NCI-H1105 (cell line): ENCODE measurements around the gene MDM1.

Source experiments
- DNase-seq: peaks from one replicate; lab custom pipeline; 2025; lab: John Stamatoyannopoulos, UW

The MDM1 gene

GRCh38 chr12:68271346-68271745 is 60.8 kb downstream of the MDM1 start:
- DNase-seq = no peak

- no peak for DNase-seq
Measured at GRCh38 chr12:68270358-68270757, 61.8 kb downstream of the MDM1 start.

- DNase-seq = no peak
Measured at GRCh38 chr12:68269779-68270178, 62.4 kb downstream of the MDM1 start.

DNA sequence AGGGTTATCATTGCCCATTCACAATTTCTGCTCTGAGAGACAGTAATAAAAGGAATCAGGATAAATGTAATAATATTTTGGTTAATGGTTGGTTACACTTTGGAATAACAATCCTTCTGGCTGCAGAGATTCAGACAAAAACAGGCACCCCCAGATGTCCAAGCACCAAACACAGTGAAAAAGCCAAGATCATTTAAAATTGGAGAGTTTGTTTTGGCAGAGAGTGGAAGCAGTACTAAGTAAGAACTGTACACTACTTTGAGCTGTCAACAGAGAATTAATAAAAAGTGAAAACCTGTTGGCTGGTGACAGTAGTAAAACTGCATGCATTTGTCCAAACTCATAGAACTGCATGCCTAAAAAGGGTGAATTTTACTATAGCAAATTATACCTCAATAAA is 63.2 kb downstream of the MDM1 start:
- DNase-seq = no peak

DNA sequence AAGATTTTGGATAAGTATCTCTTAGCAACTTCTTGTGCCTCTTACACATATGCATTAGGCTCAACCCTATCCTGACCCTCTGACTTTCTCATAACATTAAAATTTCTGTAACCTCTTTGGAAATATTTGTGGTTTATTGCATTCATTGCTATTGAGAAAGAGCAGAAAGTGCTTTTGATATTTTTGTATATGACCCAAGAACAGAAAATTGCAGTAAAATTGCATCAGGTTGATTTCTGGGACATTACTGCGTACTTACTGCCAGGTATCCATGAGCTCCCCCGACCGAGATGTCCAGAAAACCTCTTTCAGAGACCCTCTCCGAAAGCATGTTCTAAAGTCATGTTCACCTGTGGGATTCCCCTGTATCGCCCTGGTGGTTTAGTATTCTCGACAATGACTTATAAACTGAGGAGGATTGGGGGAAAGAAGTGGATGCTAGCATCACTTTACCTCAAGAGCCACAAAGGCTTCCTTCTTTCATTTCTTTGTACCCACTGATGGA is 64.2 kb downstream of the MDM1 start:
- no peak for DNase-seq

DNA sequence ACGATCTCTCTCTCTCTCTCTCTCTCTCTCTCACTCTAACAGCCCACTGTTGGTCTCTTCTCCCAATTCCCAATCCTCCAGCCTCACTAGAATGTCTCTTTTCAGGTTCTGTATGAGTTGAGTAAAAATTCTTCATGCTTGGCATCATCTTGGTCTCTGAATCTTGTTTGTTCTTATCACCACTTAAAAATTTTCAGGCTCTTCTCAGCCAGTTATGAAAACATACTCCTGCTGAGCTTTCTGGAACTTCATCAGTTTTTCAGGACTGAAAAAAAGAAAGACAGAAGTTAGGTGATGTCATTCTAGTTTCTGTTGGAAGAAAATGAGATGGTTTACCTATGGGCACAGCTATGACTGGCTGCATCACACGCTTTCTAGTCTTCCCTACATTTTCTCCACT is 67.3 kb downstream of the MDM1 start:
- no peak for DNase-seq

DNA sequence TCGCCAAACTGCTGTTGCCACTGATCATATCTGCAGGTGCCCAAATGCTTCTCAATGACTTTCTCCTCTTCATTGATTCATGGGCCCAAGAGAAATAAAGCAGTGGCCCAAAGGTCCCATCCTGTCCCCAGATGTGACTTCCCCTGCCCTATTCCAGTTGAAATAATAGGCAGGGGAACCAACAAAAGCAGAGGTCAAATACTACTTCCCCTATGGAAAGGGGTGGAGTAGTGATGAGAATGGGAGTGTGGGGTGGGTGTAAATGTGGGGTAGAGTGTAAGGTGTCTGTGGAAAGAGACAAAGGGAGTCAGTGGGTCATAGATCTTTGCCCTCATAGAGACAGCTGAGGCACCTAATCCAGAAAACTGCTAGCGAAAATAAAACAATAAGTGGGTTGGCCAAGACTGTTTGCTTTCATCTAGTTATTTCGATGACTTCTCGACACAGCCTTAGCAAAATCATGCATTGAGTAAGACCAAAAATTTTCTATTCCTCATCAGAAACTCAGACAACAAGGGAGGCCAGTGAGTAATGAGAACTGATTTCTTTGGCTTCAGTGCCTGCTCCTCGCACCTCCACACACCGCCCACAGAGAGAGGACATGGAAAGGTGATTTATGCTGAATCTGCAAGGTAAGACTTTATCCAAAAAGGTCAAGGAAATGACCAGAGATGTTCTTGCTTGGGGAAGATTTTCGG is 67.9 kb downstream of the MDM1 start:
- DNase-seq = no peak

DNA sequence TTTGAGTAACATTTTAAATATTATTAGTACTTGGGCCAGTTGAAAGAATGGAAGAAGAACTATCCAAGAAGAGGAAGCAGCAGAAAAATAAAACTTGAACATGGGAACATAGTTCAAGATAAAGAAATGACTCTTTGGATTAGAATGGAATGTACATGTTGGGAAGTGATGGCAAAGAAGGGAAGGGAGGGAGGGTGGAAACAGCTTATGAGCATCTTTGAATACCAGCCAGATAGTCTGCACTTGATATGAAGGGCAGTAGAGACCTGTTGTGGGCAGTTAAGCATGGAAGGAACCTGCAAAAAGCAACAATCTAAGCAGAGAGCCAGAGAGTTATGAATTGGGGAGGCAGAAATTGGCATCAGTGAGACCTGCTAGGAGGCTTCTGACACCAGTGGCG is 68.8 kb downstream of the MDM1 start:
- DNase-seq = no peak

GRCh38 chr12:68261896-68262295 is 70.3 kb downstream of the MDM1 start:
- DNase-seq = no peak

- DNase-seq = no peak
Measured at GRCh38 chr12:68260153-68260552, 72.0 kb downstream of the MDM1 start.

- DNase-seq = no peak
Measured at GRCh38 chr12:68259318-68259940, 72.7 kb downstream of the MDM1 start.

- DNase-seq = no peak
Measured at GRCh38 chr12:68253504-68253903, 78.7 kb downstream of the MDM1 start, which contains the start of gene IL22. TSS of gene IL22 (minus strand) at chr12:68253604. CDS start at chr12:68253448, 156 bp downstream.

DNA sequence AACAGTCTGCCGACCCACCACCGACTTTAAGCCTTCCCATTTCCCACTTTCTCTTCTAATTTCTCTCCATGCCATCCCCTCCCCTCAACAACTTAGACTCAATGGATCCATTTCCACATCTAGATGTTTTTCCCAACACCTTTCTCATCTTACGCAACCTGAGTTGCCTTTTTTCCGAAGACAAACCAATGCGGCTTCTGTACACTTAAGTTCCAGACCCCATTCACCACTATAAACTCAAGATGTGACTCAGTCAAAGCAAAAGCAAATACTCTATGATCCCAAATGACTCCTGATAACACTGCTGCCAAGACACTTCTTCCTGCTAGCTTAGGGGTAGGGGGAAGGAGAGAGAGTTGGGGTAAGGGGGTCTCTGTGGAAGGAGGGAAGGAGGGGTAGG is 80.1 kb downstream of the MDM1 start:
- no peak for DNase-seq

DNA sequence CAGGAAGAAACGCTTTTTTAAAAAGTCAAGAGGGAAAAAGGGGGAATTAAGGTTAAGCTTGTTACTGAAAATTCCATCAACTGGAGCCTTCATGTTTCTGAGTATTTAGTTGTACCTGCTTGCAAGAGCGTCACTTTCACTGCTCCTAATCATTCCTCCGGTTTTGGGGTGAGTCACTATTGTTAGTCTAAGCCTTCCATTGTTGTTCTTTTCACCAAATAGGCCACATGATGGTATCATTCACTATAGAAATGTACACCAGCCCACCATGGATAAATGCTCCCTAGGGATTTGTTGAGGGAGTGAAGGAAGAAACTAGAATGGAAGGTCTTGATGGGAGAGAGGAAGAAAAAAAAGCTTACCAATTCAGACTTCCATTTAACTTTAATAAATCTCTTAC is 81.7 kb downstream of the MDM1 start:
- DNase-seq = no peak

GRCh38 chr12:68247785-68248184 is 84.4 kb downstream of the MDM1 start:
- no peak for DNase-seq

GRCh38 chr12:68246350-68246749 is 85.8 kb downstream of the MDM1 start:
- no peak for DNase-seq

GRCh38 chr12:68245180-68246021 is 86.8 kb downstream of the MDM1 start:
- DNase-seq = no peak
